A204.1 (cell line): ENCODE results near the gene CSF3.
"Not testable (repeated sequence)": the region's sequence is repeated elsewhere in the genome, so short reads cannot be mapped to it uniquely, and the experiment has no call there.

ENCODE experiments used
- FAIRE-seq: peaks from 2 replicates; lab custom pipeline; 2012; peaks lifted over from hg19 to GRCh38; lab: Jason Lieb, UNC

The CSF3 gene

GRCh38 chr17:39997543-39997942 is 17.7 kb upstream of the CSF3 start:
- no peak for FAIRE-seq

DNA sequence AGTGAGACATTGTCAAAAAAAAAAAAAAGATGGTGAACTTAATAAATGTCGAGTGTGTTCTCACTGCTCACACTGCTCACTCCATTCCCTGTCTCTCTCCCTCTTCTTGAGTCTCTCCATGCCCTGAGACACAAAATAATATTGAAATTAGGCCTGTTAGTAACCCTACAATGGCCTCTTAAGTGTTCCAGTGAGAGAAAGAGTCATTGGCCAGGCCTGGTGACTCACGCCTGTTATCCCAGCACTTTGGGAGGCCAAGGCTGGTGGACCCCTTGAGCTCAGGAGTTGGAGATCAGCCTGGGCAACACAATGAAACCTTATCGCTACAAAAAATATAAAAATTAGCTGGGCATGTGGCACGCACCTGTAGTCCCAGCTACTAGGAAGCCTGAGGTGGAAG is 16.2 kb upstream of the CSF3 start:
- no peak for FAIRE-seq

DNA sequence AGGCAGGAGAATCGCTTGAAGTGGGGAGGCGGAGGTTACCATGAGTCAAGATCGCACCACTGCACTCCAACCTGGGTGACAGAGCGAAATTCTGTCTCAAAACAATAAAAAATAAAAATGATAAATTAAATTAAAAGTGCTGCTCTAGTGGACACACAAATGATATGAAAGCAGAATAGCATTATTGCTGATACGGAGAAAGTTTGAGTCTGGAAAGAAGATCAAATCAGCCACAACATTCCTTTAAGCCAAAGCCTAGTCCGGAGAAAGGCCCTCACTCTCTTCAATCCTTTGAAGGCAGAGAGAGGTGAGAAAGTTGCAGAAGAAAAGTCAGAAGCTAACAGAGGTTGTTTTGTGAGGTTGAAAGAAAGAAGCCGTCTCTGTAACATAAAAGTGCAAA is 15.1 kb upstream of the CSF3 start:
- FAIRE-seq, result no peak

GRCh38 chr17:40001335-40001734 is 13.9 kb upstream of the CSF3 start:
- not testable (repeated sequence) for FAIRE-seq

DNA sequence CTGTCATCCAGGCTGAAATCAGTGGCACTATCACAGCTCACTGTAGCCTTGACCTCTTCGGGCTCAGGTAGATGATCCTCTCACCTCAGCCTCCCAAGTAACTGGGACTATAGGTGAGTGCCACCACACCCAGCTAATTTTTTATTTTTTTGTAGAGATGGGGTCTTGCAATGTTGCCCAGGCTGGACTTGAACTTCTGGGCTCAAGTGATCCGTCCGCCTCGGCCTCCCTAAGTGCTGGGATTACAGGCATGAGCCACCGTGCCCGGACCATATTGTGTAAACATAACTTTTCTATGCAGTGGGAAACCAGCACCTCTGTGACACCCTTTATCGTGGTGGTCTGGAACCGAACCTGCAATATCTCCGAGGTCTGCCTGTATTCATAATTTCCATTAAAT is 11.2 kb upstream of the CSF3 start:
- no peak for FAIRE-seq

- FAIRE-seq, result no peak
These were observed 10.5 kb upstream of the CSF3 start for GRCh38 chr17:40004712-40005111.

DNA sequence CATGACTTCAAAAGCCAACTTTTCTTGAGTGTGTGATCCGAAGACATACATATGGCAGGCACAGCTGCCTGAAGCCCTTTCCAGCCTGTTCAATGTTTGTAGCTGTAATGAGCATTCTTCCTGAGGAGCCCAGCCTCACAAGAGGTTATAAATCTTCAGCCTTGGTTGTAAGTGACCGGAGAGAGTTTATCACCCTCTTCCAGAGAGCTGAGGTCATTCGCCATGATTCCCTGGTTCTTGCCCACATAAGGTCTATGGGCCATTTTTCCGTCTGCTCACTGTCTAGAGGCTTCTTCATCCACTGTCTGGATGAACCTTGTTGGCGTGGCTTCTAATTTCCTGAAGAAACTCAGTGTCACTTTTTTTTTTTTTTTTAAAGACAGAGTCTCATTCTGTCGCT is 9.7 kb upstream of the CSF3 start:
- FAIRE-seq, result no peak

DNA sequence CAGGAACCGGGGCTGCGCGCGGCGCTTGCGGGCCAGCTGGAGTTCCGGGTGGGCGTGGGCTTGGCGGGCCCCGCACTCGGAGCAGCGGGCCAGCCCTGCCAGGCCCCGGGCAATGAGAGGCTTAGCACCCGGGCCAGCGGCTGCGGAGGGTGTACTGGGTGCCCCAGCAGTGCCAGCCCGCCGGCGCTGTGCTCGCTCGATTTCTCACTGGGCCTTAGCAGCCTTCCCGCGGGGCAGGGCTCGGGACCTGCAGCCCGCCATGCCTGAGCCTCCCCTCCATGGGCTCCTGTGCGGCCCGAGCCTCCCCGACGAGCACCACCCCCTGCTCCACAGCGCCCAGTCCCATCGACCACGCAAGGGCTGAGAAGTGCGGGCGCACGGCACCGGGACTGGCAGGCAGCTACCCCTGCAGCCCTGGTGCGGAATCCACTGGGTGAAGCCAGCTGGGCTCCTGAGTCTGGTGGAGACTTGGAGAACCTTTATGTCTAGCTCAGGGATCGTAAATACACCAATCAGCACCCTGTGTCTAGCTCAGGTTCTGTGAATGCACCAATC is 4.2 kb upstream of the CSF3 start:
- not testable (repeated sequence) for FAIRE-seq

DNA sequence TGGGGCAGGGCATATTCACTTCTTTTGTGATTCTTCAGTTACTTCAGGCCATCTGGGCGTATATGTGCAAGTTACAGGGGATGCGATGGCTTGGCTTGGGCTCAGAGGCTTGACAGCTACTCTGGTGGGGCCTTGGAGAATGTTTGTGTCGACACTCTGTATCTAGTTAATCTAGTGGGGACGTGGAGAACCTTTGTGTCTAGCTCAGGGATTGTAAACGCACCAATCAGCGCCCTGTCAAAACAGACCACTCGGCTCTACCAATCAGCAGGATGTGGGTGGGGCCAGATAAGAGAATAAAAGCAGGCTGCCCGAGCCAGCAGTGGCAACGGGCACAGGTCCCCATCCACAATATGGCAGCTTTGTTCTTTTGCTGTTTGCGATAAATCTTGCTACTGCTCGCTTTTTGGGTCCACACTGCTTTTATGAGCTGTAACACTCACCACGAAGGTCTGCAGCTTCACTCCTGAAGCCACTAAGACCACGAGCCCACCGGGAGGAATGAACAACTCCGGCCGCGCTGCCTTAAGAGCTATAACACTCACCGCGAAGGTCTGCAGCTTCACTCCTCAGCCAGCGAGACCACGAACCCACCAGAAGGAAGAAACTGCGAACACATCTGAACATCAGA is 3.1 kb upstream of the CSF3 start:
- not testable (repeated sequence) for FAIRE-seq

DNA sequence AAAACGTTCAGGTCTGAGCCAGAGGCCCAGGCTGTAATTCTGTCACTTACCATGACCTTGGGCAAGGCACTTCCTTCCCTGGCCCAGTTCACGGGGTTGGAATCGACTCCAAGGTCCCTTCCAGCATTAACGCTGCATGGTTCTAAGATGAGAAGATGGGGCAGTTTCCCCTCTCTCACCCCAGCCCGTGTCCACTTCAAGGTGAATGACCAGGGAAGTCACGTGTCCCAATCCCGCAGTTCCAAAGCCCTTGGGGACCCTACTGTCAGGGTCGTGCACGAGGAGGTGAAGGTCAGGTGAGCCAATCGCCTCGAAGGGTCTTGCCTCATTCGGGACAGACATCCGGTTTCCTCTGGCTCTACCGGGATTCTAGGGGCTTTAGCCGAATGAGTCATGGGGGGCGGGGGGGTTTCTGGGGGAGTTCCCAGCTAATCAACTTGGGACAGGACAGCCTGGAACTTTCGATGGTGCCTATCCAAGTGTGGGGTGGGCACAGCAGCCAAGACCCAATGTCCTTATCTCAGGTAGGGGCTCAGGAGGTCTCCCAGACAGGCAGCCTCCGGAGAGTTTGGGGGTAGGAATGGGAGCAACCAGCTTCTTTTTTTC is 762 bp upstream of the CSF3 start:
- no peak for FAIRE-seq

DNA sequence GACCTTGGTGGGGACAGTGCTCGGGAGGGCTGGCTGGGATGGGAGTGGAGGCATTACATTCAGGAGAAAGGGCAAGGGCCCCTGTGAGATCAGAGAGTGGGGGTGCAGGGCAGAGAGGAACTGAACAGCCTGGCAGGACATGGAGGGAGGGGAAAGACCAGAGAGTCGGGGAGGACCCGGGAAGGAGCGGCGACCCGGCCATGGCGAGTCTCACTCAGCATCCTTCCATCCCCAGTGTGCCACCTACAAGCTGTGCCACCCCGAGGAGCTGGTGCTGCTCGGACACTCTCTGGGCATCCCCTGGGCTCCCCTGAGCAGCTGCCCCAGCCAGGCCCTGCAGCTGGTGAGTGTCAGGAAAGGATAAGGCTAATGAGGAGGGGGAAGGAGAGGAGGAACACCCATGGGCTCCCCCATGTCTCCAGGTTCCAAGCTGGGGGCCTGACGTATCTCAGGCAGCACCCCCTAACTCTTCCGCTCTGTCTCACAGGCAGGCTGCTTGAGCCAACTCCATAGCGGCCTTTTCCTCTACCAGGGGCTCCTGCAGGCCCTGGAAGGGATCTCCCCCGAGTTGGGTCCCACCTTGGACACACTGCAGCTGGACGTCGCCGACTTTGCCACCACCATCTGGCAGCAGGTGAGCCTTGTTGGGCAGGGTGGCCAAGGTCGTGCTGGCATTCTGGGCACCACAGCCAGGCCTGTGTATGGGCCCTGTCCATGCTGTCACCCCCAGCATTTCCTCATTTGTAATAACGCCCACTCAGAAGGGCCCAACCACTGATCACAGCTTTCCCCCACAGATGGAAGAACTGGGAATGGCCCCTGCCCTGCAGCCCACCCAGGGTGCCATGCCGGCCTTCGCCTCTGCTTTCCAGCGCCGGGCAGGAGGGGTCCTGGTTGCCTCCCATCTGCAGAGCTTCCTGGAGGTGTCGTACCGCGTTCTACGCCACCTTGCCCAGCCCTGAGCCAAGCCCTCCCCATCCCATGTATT is 1.1 kb downstream of the CSF3 start:
- FAIRE-seq, result no peak

- no peak for FAIRE-seq
These were observed 2.3 kb downstream of the CSF3 start for GRCh38 chr17:40017422-40018080.

DNA sequence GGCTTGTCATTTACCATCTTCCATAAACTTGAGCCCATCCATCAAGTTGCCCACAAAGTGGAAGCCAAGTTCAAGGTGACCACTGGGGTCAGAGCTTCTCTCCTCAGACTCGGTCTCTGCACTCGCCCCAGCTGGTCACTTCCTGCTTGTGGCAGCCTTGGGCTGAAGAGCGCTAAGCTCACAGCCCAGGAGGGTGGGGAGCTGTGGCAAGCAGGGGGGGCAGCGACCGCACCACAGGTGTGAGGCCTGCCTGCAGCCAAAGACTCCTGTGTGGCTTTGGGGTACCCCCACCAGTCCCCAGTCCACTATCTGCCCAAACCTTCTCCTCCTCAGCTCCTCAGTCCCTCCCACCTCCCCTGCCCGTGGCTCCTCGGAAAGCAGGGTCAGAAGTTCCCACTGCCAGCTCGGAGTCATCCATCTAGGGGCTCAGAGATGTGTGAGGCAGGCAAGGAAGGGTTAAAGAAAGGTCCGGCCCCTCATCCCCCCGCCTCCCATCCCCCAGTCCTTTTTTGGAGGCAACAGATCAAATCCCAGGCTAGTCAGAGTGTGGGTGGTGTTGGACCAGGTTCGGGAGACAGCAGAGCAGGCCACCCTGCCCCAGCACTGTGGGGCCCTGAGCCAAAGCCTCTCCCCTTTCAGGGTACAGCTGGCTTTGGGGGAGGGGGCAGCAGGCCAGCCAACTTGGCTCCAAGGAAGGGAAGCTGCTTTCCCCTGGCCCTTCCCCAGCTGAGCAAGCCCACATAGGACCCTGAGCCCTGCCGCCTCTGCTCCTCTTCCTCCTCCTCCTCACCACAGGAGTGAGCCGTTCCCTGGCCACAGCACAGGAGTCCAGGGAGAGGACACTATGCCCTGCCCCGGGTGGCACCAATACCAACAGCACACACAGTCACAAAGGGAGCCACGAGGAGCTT is 3.2 kb downstream of the CSF3 start:
- no peak for FAIRE-seq

DNA sequence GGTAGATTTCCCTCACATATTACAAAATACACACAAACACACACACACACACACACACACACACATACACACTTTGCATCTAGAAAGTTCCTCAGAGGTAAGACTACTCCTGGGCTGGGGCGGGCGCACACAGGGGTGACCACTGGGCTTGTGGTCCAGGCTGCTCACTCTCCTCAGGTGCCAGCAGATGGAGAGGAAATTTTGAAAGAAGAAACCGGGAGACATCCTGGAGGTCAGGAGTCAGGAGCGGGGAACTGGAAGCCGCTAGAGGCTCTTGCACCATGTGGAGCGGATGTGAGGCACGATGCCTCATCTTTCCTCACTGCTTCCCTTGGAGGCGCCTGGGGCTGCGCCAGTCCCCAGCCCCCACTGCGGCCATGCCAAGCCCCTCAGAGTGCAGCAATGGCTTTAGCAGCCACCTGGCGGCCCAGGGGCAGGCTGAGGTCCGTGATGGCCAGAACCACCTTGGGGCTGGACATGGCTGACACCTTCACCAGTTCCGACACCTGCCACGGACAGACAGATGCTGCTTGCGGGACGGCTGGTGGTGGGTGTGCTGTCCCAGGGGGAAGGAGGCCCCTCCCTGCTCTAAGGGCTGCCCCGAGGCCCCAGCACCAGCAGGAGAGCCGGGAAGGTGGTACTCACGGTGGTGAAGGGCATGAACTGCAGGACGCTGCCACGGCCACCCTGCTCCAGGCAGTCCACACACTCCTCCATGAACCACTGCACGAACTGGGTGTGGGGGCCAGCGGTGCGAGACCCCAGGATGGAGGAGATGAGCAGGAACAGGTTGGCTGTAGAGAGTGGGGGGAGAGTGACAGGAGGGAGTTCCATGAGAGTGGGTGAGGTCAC is 4.1 kb downstream of the CSF3 start:
- no peak for FAIRE-seq

GRCh38 chr17:40020146-40020545 is 4.9 kb downstream of the CSF3 start:
- FAIRE-seq, result no peak

GRCh38 chr17:40021451-40021971 is 6.3 kb downstream of the CSF3 start:
- no peak for FAIRE-seq

- FAIRE-seq, result no peak
These were observed 7.3 kb downstream of the CSF3 start for GRCh38 chr17:40022497-40022896.

- no peak for FAIRE-seq
These were observed 7.8 kb downstream of the CSF3 start for GRCh38 chr17:40022961-40023541.

GRCh38 chr17:40023590-40024292 is 8.5 kb downstream of the CSF3 start:
- no peak for FAIRE-seq
